AG09319 (cell line): ENCODE measurements around the gene DLEU7.

ENCODE experiments used
- DNase-seq: peaks from one replicate; pipeline ENCODE4 v3.0.0-alpha.2; 2010; ENCODE audit warnings: low read depth; ENCODE audit errors: extremely low read depth
- TF ChIP-seq, protein P1 (sequence below): IDR thresholded peaks from 2 replicates; pipeline ENCODE4 v1.5.1; 2011; ENCODE audit warnings: low read depth, mild to moderate bottlenecking, inconsistent platforms, low read length, moderate library complexity

Gene DLEU7

DNA sequence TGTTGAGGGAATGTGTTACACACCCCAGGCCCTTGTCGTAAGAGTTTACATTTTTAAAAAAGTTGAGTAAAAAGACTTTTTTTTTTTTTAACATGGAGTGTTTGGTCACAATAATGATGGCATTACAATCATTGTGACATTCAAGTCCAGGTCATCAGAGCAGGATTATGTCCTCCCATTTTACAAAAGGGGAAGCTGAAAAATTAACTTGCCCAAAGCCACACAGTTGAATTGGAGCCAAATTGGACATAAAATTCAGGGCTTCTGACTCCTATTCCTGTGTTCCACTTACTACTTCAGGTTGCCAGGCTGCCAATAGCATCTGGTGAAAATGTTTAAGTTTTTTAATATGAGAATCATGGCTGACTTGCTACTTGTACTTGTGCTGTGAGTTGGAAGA, 49.3 kb downstream of the DLEU7 start:
- TF ChIP-seq, protein P1, sequence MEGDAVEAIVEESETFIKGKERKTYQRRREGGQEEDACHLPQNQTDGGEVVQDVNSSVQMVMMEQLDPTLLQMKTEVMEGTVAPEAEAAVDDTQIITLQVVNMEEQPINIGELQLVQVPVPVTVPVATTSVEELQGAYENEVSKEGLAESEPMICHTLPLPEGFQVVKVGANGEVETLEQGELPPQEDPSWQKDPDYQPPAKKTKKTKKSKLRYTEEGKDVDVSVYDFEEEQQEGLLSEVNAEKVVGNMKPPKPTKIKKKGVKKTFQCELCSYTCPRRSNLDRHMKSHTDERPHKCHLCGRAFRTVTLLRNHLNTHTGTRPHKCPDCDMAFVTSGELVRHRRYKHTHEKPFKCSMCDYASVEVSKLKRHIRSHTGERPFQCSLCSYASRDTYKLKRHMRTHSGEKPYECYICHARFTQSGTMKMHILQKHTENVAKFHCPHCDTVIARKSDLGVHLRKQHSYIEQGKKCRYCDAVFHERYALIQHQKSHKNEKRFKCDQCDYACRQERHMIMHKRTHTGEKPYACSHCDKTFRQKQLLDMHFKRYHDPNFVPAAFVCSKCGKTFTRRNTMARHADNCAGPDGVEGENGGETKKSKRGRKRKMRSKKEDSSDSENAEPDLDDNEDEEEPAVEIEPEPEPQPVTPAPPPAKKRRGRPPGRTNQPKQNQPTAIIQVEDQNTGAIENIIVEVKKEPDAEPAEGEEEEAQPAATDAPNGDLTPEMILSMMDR, result no peak
- no peak for DNase-seq

DNA sequence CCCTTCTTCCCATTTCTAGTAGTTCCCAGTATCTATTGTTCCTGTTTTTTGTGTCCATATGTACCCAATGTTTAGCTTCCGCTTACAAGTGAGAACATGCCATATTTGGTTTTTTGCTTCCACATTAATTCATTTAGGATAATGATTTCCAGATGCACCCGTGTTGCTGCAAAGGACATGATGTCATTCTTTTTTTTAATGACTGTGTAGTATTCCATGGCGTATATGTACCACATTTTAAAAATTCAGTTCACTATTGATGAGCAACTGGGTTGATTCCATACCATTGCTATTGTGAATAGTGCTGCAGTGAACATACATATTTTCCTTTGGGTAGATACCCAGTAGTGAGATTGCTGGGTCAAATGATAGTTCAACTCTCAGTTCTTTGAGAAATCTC, 50.5 kb downstream of the DLEU7 start:
- TF ChIP-seq, protein P1, result no peak
- DNase-seq, result no peak

GRCh38 chr13:50788551-50789210, 54.8 kb downstream of the DLEU7 start:
- TF ChIP-seq, protein P1, result no peak
- no peak for DNase-seq

- no peak for DNase-seq
- TF ChIP-seq, protein P1, result no peak
Observed at GRCh38 chr13:50787316-50788195, 55.9 kb downstream of the DLEU7 start.

- DNase-seq, result no peak
- TF ChIP-seq, protein P1, result no peak
Observed at GRCh38 chr13:50783717-50784290, 59.7 kb downstream of the DLEU7 start.

GRCh38 chr13:50783066-50783465, 60.4 kb downstream of the DLEU7 start:
- no peak for DNase-seq
- TF ChIP-seq, protein P1, result no peak
